HCT116 (cell line): ENCODE measurements around the gene SLA2. TPM values are rescaled to one million over a fixed set of nuclear protein-coding genes. Genes with fewer than 3 reads are reported as not detected.

Experiments used
- ATAC-seq: fragments of 200-7000 bp; cut with Tn5 transposase; 2 replicates; pipeline ENCODE4 v1.9.1; 2020; ENCODE audit warnings: mild to moderate bottlenecking, moderate library complexity
- BruUV-seq: library from RNA; stranded (reverse); fragments of 400-500 nt; replicated peaks from 2 replicates; lab custom pipeline; 2021; lab: Mats Ljungman, UMichigan
- CTCF ChIA-PET: fragments of 300-600 bp; sonication (Branson Sonifier 250); formaldehyde crosslinking; loops from one replicate; lab custom pipeline; 2021; ENCODE audit warnings: antibody characterized with exemption; lab: Charles Lee
- POLR2A ChIA-PET: fragments of 300-600, 350-600 bp; sonication (Branson Sonifier 250); formaldehyde crosslinking; loops from one replicate; lab custom pipeline; 2021; ENCODE audit warnings: antibody characterized with exemption; lab: Charles Lee
- RAD21 ChIA-PET, 2 experiments: fragments of 300-600 bp; sonication (Branson Sonifier 250); formaldehyde crosslinking; loops; one replicate each; lab custom pipeline; 2023; ENCODE audit warnings: low total read pairs in 2 of 2; ENCODE audit not compliant: uncharacterized antibody in 2 of 2, unreplicated experiment in 2 of 2, low non-redundant PET in 1 of 2; lab: Charles Lee
- DNase-seq: peaks from one replicate; pipeline ENCODE4 v3.0.0-alpha.2; 2010; ENCODE audit warnings: low read depth, low spot score
- H2AFZ ChIP-seq: fragments of 200-600 bp; shearing (Covaris generic), sonication (generic); 2 replicates; pipeline ENCODE4 v1.6.1; 2017; ENCODE audit warnings: low read depth, mixed run types, mixed read lengths, antibody characterized with exemption, low read length; ENCODE audit not compliant: poor library complexity, severe bottlenecking
- H3K27ac ChIP-seq: 2 replicates; pipeline ENCODE4 v1.5.1; 2012; ENCODE audit warnings: low read depth, low read length
- H3K27me3 ChIP-seq: fragments of 200-600 bp; sonication (generic); 2 replicates; pipeline ENCODE4 v1.6.1; 2016; ENCODE audit warnings: mixed run types, low read length, mixed read lengths; ENCODE audit not compliant: insufficient read depth
- H3K36me3 ChIP-seq, 2 experiments: fragments of 200-500 bp in 1 of 2; fragments of 200-600 bp in 1 of 2; sonication (Bioruptor generic) in 1 of 2; sonication (generic) in 1 of 2; 2 replicates each; pipeline versions ENCODE4 v1.5.1 to v1.6.1; 2014 to 2016; ENCODE audit warnings: low read length in 2 of 2, inconsistent platforms in 1 of 2, mixed read lengths in 1 of 2, mixed run types in 1 of 2; ENCODE audit not compliant: insufficient read depth in 2 of 2, control insufficient read depth in 1 of 2
- H3K4me1 ChIP-seq, 2 experiments: fragments of 200-600 bp in 1 of 2; sonication (generic) in 1 of 2; 2 replicates each; pipeline versions ENCODE4 v1.5.1 to v1.6.1; 2012 to 2017; ENCODE audit warnings: low read length in 2 of 2, inconsistent platforms in 1 of 2, mild to moderate bottlenecking in 1 of 2, mixed read lengths in 1 of 2, mixed run types in 1 of 2, moderate library complexity in 1 of 2; ENCODE audit not compliant: insufficient read depth in 2 of 2, control insufficient read depth in 1 of 2
- H3K4me2 ChIP-seq: fragments of 200-600 bp; sonication (generic); 2 replicates; pipeline ENCODE4 v1.6.1; 2017; ENCODE audit warnings: mixed run types, low read length, mixed read lengths
- H3K4me3 ChIP-seq, 2 experiments: fragments of 200-600 bp in 1 of 2; sonication (generic) in 1 of 2; replicated peaks in 1 of 2; 2 replicates each; pipeline ENCODE4 v1.5.1; 2011 to 2016; ENCODE audit warnings: low read length in 2 of 2, control low read depth in 1 of 2, low read depth in 1 of 2, mild to moderate bottlenecking in 1 of 2, mixed read lengths in 1 of 2, mixed run types in 1 of 2
- H3K79me2 ChIP-seq: fragments of 200-600 bp; sonication (generic); 2 replicates; pipeline ENCODE4 v1.6.1; 2017; ENCODE audit warnings: mild to moderate bottlenecking, mixed run types, low read length, moderate library complexity, mixed read lengths; ENCODE audit not compliant: insufficient read depth
- H3K9ac ChIP-seq: fragments of 200-600 bp; sonication (generic); 2 replicates; pipeline ENCODE4 v1.6.1; 2016; ENCODE audit warnings: low read length, mixed read lengths
- H3K9me2 ChIP-seq: fragments of 200-600 bp; sonication (generic), shearing (Covaris generic); 2 replicates; pipeline ENCODE4 v1.6.1; 2017; ENCODE audit warnings: mixed run types, mild to moderate bottlenecking, moderate library complexity; ENCODE audit not compliant: insufficient read depth
- H3K9me3 ChIP-seq, 2 experiments: fragments of 200-500 bp in 1 of 2; fragments of 200-600 bp in 1 of 2; sonication (Bioruptor generic) in 1 of 2; sonication (generic) in 1 of 2; 2 replicates each; pipeline ENCODE4 v1.6.1; 2014 to 2017; ENCODE audit warnings: low read length in 2 of 2, mixed read lengths in 2 of 2, inconsistent platforms in 1 of 2, low read depth in 1 of 2, mild to moderate bottlenecking in 1 of 2, mixed run types in 1 of 2, moderate library complexity in 1 of 2; ENCODE audit not compliant: control insufficient read depth in 1 of 2, insufficient read depth in 1 of 2
- H4K20me1 ChIP-seq: fragments of 200-600 bp; sonication (generic), shearing (Covaris generic); 2 replicates; pipeline ENCODE4 v1.6.1; 2017; ENCODE audit warnings: mixed run types, mild to moderate bottlenecking, moderate library complexity; ENCODE audit not compliant: insufficient read depth
- ATF3 ChIP-seq: IDR thresholded peaks from 2 replicates; pipeline ENCODE4 v1.6.1; 2012
- EGR1 ChIP-seq: IDR thresholded peaks from 2 replicates; pipeline ENCODE4 v1.6.1; 2012; ENCODE audit warnings: low read depth
- ELF1 ChIP-seq: IDR thresholded peaks from 2 replicates; pipeline ENCODE4 v1.6.1; 2012; ENCODE audit warnings: low read depth, borderline replicate concordance
- EZH2phosphoT487 ChIP-seq: fragments of 200-600 bp; IDR thresholded peaks from 2 replicates; pipeline ENCODE4 v1.6.1; 2018; ENCODE audit warnings: antibody characterized with exemption, borderline replicate concordance
- FOSL1 ChIP-seq: IDR thresholded peaks from 2 replicates; pipeline ENCODE4 v1.6.1; 2012; ENCODE audit warnings: low read depth
- POLR2AphosphoS5 ChIP-seq: IDR thresholded peaks from 2 replicates; pipeline ENCODE4 v1.6.1; 2011; ENCODE audit warnings: mild to moderate bottlenecking, low read depth, low read length, moderate library complexity
- RAD21 ChIP-seq: IDR thresholded peaks from 2 replicates; pipeline ENCODE4 v1.6.1; 2012; ENCODE audit warnings: low read depth, mild to moderate bottlenecking
- SIN3A ChIP-seq: IDR thresholded peaks from 2 replicates; pipeline ENCODE4 v1.6.1; 2012; ENCODE audit warnings: low read depth
- SRF ChIP-seq: IDR thresholded peaks from 2 replicates; pipeline ENCODE4 v1.6.1; 2012; ENCODE audit warnings: low read depth
- TCF7L2 ChIP-seq: IDR thresholded peaks from 2 replicates; pipeline ENCODE4 v1.7.0; 2011; ENCODE audit warnings: borderline replicate concordance, inconsistent platforms; ENCODE audit not compliant: insufficient read depth, insufficient read length; ENCODE audit errors: extremely low read depth
- ZFX ChIP-seq: fragments of 450-650 bp; IDR thresholded peaks from 2 replicates; pipeline ENCODE4 v1.6.1; 2017
- intact Hi-C: fragments of 100-400 bp; cut with micrococcal nuclease; formaldehyde crosslinking; loops from 2 replicates; pipeline ENCODE4 v1.10.0; 2022
- total RNA-seq: library from RNA; stranded (reverse); gene quantifications from one replicate; pipeline ENCODE4 v1.2.1, GENCODE V29; 2021; ENCODE audit not compliant: unreplicated experiment
- TF ChIP-seq, protein P1 (sequence below): IDR thresholded peaks from 2 replicates; pipeline ENCODE4 v1.6.1; 2011; ENCODE audit warnings: mild to moderate bottlenecking, low read length, moderate library complexity; ENCODE audit not compliant: insufficient replicate concordance; ENCODE audit errors: extremely low read depth
- TF ChIP-seq, protein P2 (sequence below), 3 experiments: fragments of 200-600 bp in 1 of 3; sonication (generic) in 1 of 3; IDR thresholded peaks in 2 of 3; conservative IDR thresholded peaks in 1 of 3; 2 replicates each; pipeline ENCODE4 v1.5.1; 2012 to 2017; ENCODE audit warnings: low read depth in 2 of 3, low read length in 2 of 3, antibody characterized with exemption in 1 of 3, borderline replicate concordance in 1 of 3, control low read depth in 1 of 3, mild to moderate bottlenecking in 1 of 3, mixed read lengths in 1 of 3, mixed run types in 1 of 3, moderate library complexity in 1 of 3; ENCODE audit not compliant: insufficient read depth in 1 of 3
- TF ChIP-seq, protein P3 (sequence below): IDR thresholded peaks from 2 replicates; pipeline ENCODE4 v1.6.1; 2012

The SLA2 gene
- total RNA-seq, 1 experiment from 2014 or later = 0.12 TPM

GRCh38 chr20:36573103-36573797 lies 72.7 kb downstream of the SLA2 start, which contains the start of gene TGIF2:
Gene TGIF2, plus strand, starts transcription at chr20:36573597. Its CDS starts 5,178 bp downstream, at chr20:36578775.
- CTCF ChIA-PET = interaction anchor here (0.7 to 1.1 kb wide), 2 partner anchors 32 to 349 kb away, joined by 4 to 6 read pairs; partner anchors contain the start of gene RAB5IF
- peak; percentile 78 for ATAC-seq

DNA sequence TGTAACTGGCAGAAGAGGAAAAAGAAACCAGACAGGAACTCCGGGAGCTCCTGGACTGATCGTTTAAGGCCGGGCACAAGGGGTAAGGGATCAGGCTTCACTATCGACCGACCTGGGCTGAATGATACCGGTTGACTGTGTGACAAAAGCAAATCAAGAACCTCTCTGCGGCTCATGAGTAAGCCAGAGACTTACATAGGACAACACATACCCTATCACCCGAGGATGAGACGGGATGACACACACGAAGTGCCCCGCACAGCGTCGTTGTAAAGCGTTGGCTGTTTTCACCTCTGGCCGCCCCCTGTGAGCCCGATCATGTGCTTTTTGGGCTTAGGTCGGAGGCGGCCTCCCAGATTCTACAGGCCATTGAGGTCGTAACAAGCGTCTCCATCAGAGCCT lies 73.3 kb downstream of the SLA2 start:
- Histone ChIP-seq H3K9me3 (no peaks in the 10 kb centered on the region), H3K36me3 (no peaks in the 10 kb centered on the region), H3K79me2 (peaks cover 16% of the 10 kb centered on the region), H3K4me1 (peaks cover 21 to 36% of the 10 kb centered on the region in 2 experiments), H3K4me3 (peak overlapping the region; percentile 8 to 79; a peak in 3 of 4 replicates), H3K4me2 (peak overlapping the region; percentile 100), H2AFZ (peak overlapping the region; percentile 71), H3K27ac (peak overlapping the region; percentile 53; the same call in 1 of the 2 replicates), H3K9ac (peak overlapping the region; percentile 82), H4K20me1 (no peaks in the 10 kb centered on the region), H3K27me3 (no peaks in the 10 kb centered on the region), H3K9me2 (no peaks in the 10 kb centered on the region)
- no peak for DNase-seq
- ATAC-seq = no peak
- RAD21 ChIA-PET = interaction anchor here in 1 of 2 experiments (0.6 kb wide), 2 partner anchors 12 to 15 kb away, joined by 4 to 5 read pairs; no protein-coding TSS in a partner anchor
- BruUV-seq = no TSS peak
- intact Hi-C loops = no loop called here
- POLR2A ChIA-PET = interaction anchor here (1.1 to 1.2 kb wide), 2 partner anchors 31 to 32 kb away, joined by 3 to 4 read pairs; no protein-coding TSS in a partner anchor
- CTCF ChIA-PET = interaction anchor here (0.7 to 1.1 kb wide), 2 partner anchors 33 to 349 kb away, joined by 4 to 6 read pairs; partner anchors contain the start of gene RAB5IF
- TF ChIP-seq EZH2phosphoT487 (no peak), SRF (no peak), TCF7L2 (no peak), ATF3 (no peak), RAD21 (no peak), ELF1 (no peak), SIN3A (no peak), FOSL1 (no peak)
- TF ChIP-seq, protein P1, sequence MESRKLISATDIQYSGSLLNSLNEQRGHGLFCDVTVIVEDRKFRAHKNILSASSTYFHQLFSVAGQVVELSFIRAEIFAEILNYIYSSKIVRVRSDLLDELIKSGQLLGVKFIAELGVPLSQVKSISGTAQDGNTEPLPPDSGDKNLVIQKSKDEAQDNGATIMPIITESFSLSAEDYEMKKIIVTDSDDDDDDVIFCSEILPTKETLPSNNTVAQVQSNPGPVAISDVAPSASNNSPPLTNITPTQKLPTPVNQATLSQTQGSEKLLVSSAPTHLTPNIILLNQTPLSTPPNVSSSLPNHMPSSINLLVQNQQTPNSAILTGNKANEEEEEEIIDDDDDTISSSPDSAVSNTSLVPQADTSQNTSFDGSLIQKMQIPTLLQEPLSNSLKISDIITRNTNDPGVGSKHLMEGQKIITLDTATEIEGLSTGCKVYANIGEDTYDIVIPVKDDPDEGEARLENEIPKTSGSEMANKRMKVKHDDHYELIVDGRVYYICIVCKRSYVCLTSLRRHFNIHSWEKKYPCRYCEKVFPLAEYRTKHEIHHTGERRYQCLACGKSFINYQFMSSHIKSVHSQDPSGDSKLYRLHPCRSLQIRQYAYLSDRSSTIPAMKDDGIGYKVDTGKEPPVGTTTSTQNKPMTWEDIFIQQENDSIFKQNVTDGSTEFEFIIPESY = no peak
- TF ChIP-seq, protein P2, sequence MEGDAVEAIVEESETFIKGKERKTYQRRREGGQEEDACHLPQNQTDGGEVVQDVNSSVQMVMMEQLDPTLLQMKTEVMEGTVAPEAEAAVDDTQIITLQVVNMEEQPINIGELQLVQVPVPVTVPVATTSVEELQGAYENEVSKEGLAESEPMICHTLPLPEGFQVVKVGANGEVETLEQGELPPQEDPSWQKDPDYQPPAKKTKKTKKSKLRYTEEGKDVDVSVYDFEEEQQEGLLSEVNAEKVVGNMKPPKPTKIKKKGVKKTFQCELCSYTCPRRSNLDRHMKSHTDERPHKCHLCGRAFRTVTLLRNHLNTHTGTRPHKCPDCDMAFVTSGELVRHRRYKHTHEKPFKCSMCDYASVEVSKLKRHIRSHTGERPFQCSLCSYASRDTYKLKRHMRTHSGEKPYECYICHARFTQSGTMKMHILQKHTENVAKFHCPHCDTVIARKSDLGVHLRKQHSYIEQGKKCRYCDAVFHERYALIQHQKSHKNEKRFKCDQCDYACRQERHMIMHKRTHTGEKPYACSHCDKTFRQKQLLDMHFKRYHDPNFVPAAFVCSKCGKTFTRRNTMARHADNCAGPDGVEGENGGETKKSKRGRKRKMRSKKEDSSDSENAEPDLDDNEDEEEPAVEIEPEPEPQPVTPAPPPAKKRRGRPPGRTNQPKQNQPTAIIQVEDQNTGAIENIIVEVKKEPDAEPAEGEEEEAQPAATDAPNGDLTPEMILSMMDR (IDR thresholded peaks at IDR 0.05 in 2 of 3, conservative IDR thresholded peaks at IDR 0.05 in 1 of 3; ENCODE audit: borderline replicate concordance in 1 of 3, insufficient read depth in 1 of 3, low read depth in 2 of 3, low read length in 2 of 3) = no peak

More at GRCh38 chr20:36573103-36573797, 72.7 kb downstream of the SLA2 start, which contains the start of gene TGIF2:
- no peaks in the 10 kb centered on the region for H3K36me3 ChIP-seq
- peak within 1 kb of the TSS; percentile 100 for H3K4me2 ChIP-seq
- intact Hi-C loops = no loop called here
- ChIA-PET POLR2A (interaction anchor here (0.7 to 1.2 kb wide), 2 partner anchors 31 to 32 kb away, joined by 3 read pairs; no protein-coding TSS in a partner anchor), RAD21 (interaction anchor here in 1 of 2 experiments (0.6 kb wide), 2 partner anchors 13 to 15 kb away, joined by 4 to 5 read pairs; no protein-coding TSS in a partner anchor)
- peak within 1 kb of the TSS; percentile 68 for H3K27ac ChIP-seq
- no peaks in the 10 kb centered on the region for H3K9me3 ChIP-seq
- peak within 1 kb of the TSS; percentile 82 for H3K9ac ChIP-seq
- H4K20me1 ChIP-seq = no peaks in the 10 kb centered on the region
- peak within 1 kb of the TSS; percentile 72 to 79 for H3K4me3 ChIP-seq
- peaks cover 16% of the 10 kb centered on the region for H3K79me2 ChIP-seq
- BruUV-seq = no TSS peak
- DNase-seq = peak; percentile 34
- H2AFZ ChIP-seq = peak within 1 kb of the TSS; percentile 71
- H3K27me3 ChIP-seq = no peaks in the 10 kb centered on the region
- H3K4me1 ChIP-seq = peaks cover 21 to 36% of the 10 kb centered on the region in 2 experiments
- no peaks in the 10 kb centered on the region for H3K9me2 ChIP-seq
- TF ChIP-seq ZFX (peak; percentile 36; the same call in 1 of the 2 replicates), RAD21 (no peak), POLR2AphosphoS5 (peak; percentile 35; the same call in 1 of the 2 replicates), EGR1 (no peak)
- TF ChIP-seq, protein P3, sequence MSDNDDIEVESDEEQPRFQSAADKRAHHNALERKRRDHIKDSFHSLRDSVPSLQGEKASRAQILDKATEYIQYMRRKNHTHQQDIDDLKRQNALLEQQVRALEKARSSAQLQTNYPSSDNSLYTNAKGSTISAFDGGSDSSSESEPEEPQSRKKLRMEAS = peak; percentile 30; the same call in 1 of the 2 replicates
- TF ChIP-seq, all 23 proteins: peak for 3
